ENCODE measurements around the gene EIF2AK3.
"Not testable (repeated sequence)": the region's sequence is repeated elsewhere in the genome, so short reads cannot be mapped to it uniquely, and the experiment has no call there.

EIF2AK3 gene

DNA sequence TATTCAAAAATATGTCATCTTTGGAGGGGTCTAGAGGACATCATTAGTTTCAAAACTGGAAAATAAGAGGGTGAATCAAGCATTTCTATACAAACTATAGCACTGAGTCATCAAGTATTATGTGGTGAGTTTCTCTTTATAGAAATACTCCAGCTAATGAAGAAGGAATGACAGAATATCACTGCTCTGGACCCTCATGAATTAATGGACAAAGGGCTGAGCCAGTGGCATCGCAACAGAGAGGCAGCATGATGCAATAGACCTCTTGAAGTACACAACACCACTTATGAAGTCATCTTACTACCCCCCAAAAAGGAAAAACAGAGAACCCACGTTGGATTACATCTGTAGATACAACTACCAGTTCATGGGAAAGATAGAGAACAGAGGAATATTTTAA lies 27.4 kb upstream of the EIF2AK3 start:
- Histone ChIP-seq H3K4me3 (no peak overlapping the region), H3K27ac (no peak overlapping the region)
- no peak for DNase-seq (ENCODE audit: low spot score)
- TF ChIP-seq, protein P1, sequence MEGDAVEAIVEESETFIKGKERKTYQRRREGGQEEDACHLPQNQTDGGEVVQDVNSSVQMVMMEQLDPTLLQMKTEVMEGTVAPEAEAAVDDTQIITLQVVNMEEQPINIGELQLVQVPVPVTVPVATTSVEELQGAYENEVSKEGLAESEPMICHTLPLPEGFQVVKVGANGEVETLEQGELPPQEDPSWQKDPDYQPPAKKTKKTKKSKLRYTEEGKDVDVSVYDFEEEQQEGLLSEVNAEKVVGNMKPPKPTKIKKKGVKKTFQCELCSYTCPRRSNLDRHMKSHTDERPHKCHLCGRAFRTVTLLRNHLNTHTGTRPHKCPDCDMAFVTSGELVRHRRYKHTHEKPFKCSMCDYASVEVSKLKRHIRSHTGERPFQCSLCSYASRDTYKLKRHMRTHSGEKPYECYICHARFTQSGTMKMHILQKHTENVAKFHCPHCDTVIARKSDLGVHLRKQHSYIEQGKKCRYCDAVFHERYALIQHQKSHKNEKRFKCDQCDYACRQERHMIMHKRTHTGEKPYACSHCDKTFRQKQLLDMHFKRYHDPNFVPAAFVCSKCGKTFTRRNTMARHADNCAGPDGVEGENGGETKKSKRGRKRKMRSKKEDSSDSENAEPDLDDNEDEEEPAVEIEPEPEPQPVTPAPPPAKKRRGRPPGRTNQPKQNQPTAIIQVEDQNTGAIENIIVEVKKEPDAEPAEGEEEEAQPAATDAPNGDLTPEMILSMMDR (IDR thresholded peaks at IDR 0.05): no peak

DNA sequence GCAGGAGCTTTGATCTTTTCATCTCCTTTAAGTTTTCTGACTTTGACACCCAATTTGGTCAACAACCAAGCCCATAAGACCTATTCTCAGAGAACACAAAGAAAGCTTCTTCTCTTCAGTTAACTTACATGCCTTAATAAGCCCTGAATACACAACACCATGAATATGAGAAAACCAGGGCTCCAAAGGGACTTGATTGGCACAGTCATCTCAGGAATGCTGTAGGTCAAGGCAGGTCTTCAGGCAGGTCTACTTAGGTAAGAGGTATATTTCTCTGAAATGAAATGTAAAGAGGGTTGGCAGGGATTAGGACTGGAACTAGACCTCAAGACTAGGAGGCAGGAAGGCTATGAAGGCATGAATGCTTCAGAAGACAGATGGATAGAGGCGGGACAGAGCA lies 24.4 kb upstream of the EIF2AK3 start:
- no peak overlapping the region for H3K4me3 ChIP-seq
- H3K27ac ChIP-seq: no peak overlapping the region
- TF ChIP-seq, protein P1 (IDR thresholded peaks at IDR 0.05): no peak
- no peak for DNase-seq (ENCODE audit: low spot score)

DNA sequence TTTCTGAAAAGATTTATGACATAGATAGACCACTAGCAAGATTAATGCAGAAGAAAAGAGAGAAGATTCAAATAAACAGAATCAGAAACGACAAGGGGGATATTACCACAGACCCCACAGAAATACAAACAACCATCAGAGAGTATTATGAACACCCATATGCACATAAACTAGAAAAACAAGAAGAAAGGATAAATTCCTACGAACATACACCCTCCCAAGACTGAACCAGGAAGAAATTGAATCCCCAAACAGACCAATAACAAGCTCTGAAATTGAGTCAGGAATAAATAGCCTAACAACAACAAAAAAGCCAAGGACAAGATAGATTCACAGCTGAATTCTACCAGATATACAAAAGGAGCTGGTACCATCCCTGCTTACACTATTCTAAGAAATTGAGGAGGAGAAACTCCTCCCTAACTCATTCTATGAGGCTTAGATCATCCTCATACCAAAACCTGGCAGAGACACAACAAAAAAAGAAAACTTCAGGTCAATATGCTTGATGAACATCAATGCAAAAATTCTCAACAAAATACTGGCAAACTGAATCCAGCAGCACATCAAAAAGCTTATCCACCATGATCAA lies 18.1 kb upstream of the EIF2AK3 start:
- H3K4me3 ChIP-seq; H3K27ac ChIP-seq; DNase-seq (ENCODE audit: low spot score): not testable (repeated sequence)

DNA sequence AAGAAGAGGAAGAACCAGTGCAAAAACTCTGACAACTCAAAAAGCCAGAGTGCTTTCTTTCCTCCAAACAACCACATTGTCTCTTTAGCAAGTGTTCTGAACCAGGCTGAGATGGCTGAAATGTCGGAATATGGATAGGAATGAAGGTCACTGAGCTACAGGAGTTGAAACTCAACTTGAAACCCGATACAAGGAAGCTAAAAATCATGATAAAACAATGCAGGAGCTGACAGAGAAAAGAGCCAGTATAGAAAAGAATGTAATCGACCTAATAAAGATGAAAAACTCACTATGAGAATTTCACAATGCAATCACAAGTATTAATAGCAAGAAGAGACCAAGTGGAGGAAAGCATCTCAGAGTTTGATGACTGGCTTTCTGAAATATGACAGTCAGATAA lies 15.0 kb upstream of the EIF2AK3 start:
- DNase-seq (ENCODE audit: low spot score): no peak

DNA sequence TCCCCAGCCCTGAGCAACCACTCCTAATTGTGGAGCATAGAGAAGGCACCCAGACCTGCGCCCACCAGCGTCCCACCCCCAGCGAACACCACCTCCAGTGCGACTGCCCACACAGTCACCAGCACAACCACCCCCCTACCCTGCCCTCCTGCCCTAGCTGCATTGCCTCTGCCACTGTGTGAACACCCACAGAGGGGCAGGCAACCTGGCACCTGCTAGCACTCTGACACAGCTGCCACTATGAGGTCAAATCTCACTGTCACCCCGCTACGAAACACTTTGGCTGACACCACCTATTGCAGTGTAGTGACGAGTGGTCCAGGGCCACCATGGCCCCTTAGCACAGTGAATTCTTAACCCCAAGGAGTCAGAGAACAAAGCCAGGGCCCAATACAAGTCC lies 14.1 kb upstream of the EIF2AK3 start:
- TF ChIP-seq, protein P1 (IDR thresholded peaks at IDR 0.05): no peak
- no peak overlapping the region for H3K27ac ChIP-seq
- no peak for DNase-seq (ENCODE audit: low spot score)
- H3K4me3 ChIP-seq: no peak overlapping the region

More for the DNA sequence above, 15.0 kb upstream of the EIF2AK3 start:
- H3K27ac ChIP-seq: no peak overlapping the region
- TF ChIP-seq, protein P1 (IDR thresholded peaks at IDR 0.05): no peak
- no peak overlapping the region for H3K4me3 ChIP-seq

DNA sequence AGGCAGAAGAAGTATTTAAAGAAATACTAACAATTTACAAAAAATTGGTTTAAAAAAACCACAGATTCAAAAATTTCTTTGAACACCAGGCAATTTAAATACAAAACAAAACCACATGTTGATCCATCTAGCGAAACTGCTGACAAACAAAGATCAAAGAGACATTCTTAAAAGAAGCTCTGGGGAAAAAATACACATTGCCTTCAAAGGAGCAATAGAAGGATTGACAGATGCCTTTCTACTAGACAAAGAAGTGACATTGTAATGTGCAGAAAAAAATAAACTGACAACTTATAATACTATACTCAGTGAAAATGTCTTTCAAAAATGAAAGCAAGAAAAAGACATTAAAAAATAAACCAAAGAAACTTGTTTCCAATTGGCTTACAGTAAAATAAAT lies 12.6 kb upstream of the EIF2AK3 start:
- DNase-seq (ENCODE audit: low spot score): no peak

DNA sequence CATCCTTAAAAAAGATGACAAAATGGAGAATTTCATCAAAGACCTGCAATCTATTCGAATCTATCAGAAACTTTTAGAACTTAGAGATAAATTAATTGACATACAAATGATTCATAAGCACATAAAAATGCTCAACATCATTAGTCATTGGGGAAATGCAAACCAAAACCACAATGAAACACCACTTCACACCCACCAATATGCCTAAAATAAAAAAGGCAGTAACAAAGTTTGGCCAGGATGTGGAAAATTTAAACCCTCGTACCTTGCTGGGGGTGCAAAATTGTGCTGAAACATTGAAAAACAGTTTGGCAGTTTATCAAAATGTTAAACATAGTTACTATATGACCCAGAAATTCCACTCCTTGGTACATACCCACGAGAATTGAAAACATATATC lies 11.5 kb upstream of the EIF2AK3 start:
- H3K27ac ChIP-seq: no peak overlapping the region
- H3K4me3 ChIP-seq: no peak overlapping the region
- TF ChIP-seq, protein P1 (IDR thresholded peaks at IDR 0.05): no peak
- DNase-seq (ENCODE audit: low spot score): no peak

More for the DNA sequence above, 12.6 kb upstream of the EIF2AK3 start:
- no peak overlapping the region for H3K4me3 ChIP-seq
- no peak overlapping the region for H3K27ac ChIP-seq
- TF ChIP-seq, protein P1 (IDR thresholded peaks at IDR 0.05): no peak
